Mesothelial cell of epicardium (in vitro differentiated cells): ENCODE data around the gene LRRC36. TPM values are rescaled to one million over a fixed set of nuclear protein-coding genes. Genes with fewer than 3 reads are reported as not detected.

ENCODE experiments used
- DNase-seq, 2 experiments: peaks; one replicate each; pipeline ENCODE4 v3.0.0; 2021; ENCODE audit warnings: low spot score in 2 of 2; ENCODE audit not compliant: unreplicated experiment in 2 of 2
- H3K27ac Mint-ChIP-seq: 2 replicates; pipeline ENCODE4 v1.8.0; 2021; ENCODE audit warnings: mixed read lengths
- H3K27me3 Mint-ChIP-seq: 2 replicates; pipeline ENCODE4 v1.8.0; 2021; ENCODE audit warnings: low read depth, mixed read lengths
- H3K36me3 Mint-ChIP-seq: 2 replicates; pipeline ENCODE4 v1.8.0; 2021; ENCODE audit warnings: mixed read lengths
- H3K4me1 Mint-ChIP-seq: 2 replicates; pipeline ENCODE4 v1.8.0; 2021; ENCODE audit warnings: mixed read lengths
- H3K4me3 Mint-ChIP-seq: 2 replicates; pipeline ENCODE4 v1.8.0; 2021; ENCODE audit warnings: mild to moderate bottlenecking, moderate library complexity, mixed read lengths
- H3K9me3 Mint-ChIP-seq: 2 replicates; pipeline ENCODE4 v1.8.0; 2021; ENCODE audit warnings: mixed read lengths
- CTCF ChIP-seq: fragments of 200-600 bp; sonication (generic); IDR thresholded peaks from one replicate; pipeline ENCODE4 v1.5.0; 2021; ENCODE audit warnings: antibody characterized with exemption; ENCODE audit not compliant: unreplicated experiment
- total RNA-seq: library from RNA; stranded (reverse); gene quantifications from 3 replicates; pipeline ENCODE4 v1.2.1, GENCODE V29; 2021

Gene LRRC36
- total RNA-seq, 1 donor from 2014 or later = 0.20 TPM

GRCh38 chr16:67339453-67339852, 12.8 kb downstream of the LRRC36 start:
- Mint-ChIP-seq H3K9me3 (peaks cover 14% of the 10 kb centered on the region), H3K4me1 (no peaks in the 10 kb centered on the region), H3K27ac (no peak overlapping the region), H3K36me3 (no peaks in the 10 kb centered on the region), H3K27me3 (peaks cover 9% of the 10 kb centered on the region), H3K4me3 (no peak overlapping the region)
- no peak for DNase-seq
- TF ChIP-seq CTCF = no peak

- no peak overlapping the region for H3K27ac Mint-ChIP-seq
- peaks cover 15% of the 10 kb centered on the region for H3K27me3 Mint-ChIP-seq
- no peak overlapping the region for H3K4me3 Mint-ChIP-seq
- TF ChIP-seq CTCF = no peak
- no peaks in the 10 kb centered on the region for H3K4me1 Mint-ChIP-seq
- no peak for DNase-seq
- H3K9me3 Mint-ChIP-seq = no peaks in the 10 kb centered on the region
- no peaks in the 10 kb centered on the region for H3K36me3 Mint-ChIP-seq
These were observed 14.6 kb downstream of the LRRC36 start for GRCh38 chr16:67341250-67341649.

GRCh38 chr16:67342616-67343015, 16.0 kb downstream of the LRRC36 start:
- H3K4me1 Mint-ChIP-seq = no peaks in the 10 kb centered on the region
- H3K27ac Mint-ChIP-seq = no peak overlapping the region
- H3K36me3 Mint-ChIP-seq = no peaks in the 10 kb centered on the region
- H3K9me3 Mint-ChIP-seq = no peaks in the 10 kb centered on the region
- peaks cover 22% of the 10 kb centered on the region for H3K27me3 Mint-ChIP-seq
- no peak overlapping the region for H3K4me3 Mint-ChIP-seq
- no peak for TF ChIP-seq CTCF
- DNase-seq = no peak

GRCh38 chr16:67345401-67345800, 18.8 kb downstream of the LRRC36 start:
- no peak for TF ChIP-seq CTCF
- DNase-seq = no peak
- H3K27me3 Mint-ChIP-seq = peaks cover 34% of the 10 kb centered on the region
- H3K4me1 Mint-ChIP-seq = peaks cover 4% of the 10 kb centered on the region
- no peak overlapping the region for H3K27ac Mint-ChIP-seq
- H3K36me3 Mint-ChIP-seq = no peaks in the 10 kb centered on the region
- H3K9me3 Mint-ChIP-seq = no peaks in the 10 kb centered on the region
- no peak overlapping the region for H3K4me3 Mint-ChIP-seq

- Mint-ChIP-seq H3K9me3 (no peaks in the 10 kb centered on the region), H3K27ac (no peak overlapping the region), H3K4me3 (no peak overlapping the region), H3K4me1 (peaks cover 4% of the 10 kb centered on the region), H3K36me3 (no peaks in the 10 kb centered on the region), H3K27me3 (peaks cover 34% of the 10 kb centered on the region)
- DNase-seq = no peak
- TF ChIP-seq CTCF = no peak
These were observed 19.7 kb downstream of the LRRC36 start for GRCh38 chr16:67346341-67346740.

GRCh38 chr16:67349172-67349571, 22.6 kb downstream of the LRRC36 start:
- Mint-ChIP-seq H3K27ac (no peak overlapping the region), H3K36me3 (no peaks in the 10 kb centered on the region), H3K4me1 (peaks cover 4% of the 10 kb centered on the region), H3K27me3 (peaks cover 43% of the 10 kb centered on the region), H3K4me3 (no peak overlapping the region), H3K9me3 (no peaks in the 10 kb centered on the region)
- peak; percentile 62 for TF ChIP-seq CTCF
- no peak for DNase-seq
